Left renal cortex interstitium (tissue), 4 donors: Measurements from ENCODE around the gene FAM13C. TPM values are rescaled to one million over a fixed set of nuclear protein-coding genes. Genes with fewer than 3 reads are reported as not detected.
"Not testable (repeated sequence)": the region's sequence is repeated elsewhere in the genome, so short reads cannot be mapped to it uniquely, and the experiment has no call there.

Experiments used
- DNase-seq, 4 donors: peaks; one replicate each; pipeline ENCODE4 v3.0.0-alpha.2; 2013; ENCODE audit warnings: low read depth in 4 of 4, low spot score in 2 of 4, missing footprints in 1 of 4
- polyA plus RNA-seq, 4 donors: library from polyadenylated mRNA; unstranded; fragments of 120-200 nt; gene quantifications; one replicate each; pipeline ENCODE4 v1.2.1, GENCODE V29; 2013; ENCODE audit not compliant: insufficient read length in 4 of 4

FAM13C gene
- polyA plus RNA-seq: 1 to 10 TPM; 6.4 to 9.4 (median 8.0) TPM

DNA sequence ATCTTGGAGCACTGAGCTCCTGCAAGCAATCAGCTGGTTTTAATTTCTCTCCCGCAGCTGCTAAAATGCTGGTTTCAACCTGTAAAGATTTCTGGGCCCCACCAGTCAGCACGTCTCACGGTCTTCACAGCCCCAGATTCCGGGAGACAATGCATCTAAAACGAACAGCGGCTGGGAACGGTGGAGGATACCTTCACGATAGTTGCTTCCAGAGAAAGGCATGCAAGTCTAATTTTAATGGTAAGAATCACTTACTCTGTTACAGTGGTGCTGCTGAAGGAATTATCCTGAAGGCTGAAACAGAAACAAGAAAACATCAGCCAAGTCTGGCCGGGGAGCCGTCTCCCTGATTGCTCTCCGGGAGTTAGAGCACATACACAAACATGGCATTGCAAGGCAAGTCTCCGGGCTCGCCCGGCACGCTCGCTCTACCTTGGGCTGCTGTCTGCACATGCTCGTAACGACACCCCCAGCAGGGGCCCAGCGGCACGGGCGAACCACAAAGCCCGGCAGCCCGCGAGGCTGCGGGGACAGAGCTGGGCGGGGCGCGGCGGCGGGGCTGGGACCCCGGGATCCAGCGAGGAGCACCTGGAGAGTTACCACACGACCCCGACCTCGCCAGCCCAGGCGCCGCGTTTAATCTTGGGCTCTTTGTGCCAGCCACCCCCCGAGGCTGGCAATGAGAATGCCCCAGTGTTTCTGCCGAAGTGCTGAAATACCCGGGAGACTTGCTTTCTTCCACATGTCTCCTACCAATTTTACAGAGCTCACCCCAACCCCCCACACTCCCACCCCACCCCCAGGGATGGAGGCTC, at the start of gene FAM13C:
FAM13C (minus strand) TSS at position 406 of the 815 bp plus-strand sequence; CDS start at position 317, 89 bp downstream.
- peak in 3 of 4 donors; percentile 34 to 55 (median 48) for DNase-seq

DNA sequence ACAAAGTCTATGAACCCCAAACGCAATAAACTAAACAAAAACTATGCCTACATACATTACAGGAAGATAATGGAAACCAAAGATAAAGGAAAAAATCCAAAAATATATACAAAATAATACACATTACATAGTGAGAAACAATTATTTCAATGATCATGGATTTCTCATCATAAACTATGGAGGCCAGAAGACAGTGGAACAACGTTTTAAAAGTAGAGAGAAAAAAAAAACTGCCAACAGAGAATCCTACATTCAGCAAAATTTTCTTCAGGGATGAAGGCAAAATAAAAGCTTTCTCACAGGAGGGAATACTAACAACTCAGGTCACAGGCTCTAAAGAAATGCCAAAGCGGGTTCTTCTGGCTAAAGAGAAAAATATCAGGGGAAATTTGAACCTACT, 42.9 kb upstream of the FAM13C start:
- DNase-seq: no peak

DNA sequence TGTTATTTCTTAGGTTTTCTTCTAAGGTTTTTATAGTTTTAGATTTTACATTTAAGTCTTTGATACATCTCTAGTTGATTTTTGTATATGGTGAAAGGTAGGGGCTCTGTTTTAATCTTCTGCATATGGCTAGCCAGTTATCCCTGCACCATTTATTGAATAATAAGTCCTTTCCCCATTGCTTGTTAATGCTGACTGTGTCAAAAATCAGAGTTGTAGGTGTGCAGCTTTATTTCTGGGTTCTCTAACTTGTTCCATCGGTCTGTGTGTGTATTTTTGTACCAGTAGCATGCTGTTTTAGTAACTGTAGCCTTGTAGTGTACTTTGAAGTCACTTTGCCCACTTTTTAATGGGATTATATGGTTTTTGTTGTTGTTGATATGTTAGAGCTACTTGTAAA, 37.9 kb upstream of the FAM13C start:
- DNase-seq: no peak

DNA sequence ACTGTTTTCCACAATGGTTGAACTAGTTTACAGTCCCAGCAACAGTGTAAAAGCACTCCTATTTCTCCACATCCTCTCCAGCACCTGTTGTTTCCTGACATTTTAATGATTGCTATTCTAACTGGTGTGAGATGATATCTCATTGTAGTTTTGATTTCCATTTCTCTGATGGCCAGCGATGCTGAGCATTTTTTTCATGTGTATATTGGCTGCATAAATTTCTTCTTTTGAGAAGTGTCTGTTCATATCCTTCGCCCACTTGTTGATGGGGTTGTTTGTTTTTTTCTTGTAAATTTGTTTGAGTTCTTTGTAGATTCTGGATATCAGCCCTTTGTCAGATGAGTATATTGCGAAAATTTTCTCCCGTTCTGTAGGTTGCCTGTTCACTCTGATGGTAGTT, 37.0 kb upstream of the FAM13C start:
- DNase-seq: not testable (repeated sequence)

DNA sequence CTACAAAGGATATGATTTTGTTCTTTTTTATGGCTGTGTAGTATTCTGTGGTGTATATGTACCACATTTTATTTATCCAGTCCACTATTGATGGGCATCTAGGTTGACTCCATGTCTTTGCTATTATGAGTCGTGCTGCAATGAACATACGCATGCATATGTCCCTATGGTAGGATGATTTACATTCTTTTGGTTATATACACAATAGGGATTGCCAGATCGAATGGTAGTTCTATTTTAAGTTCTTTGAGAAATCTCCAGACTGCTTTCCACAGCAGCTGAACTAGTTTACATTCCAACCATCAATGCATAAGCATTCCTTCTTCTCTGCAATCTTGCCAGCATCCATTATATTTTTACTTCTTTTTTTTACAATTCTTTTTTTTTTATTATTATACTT, 35.6 kb upstream of the FAM13C start:
- no peak for DNase-seq

DNA sequence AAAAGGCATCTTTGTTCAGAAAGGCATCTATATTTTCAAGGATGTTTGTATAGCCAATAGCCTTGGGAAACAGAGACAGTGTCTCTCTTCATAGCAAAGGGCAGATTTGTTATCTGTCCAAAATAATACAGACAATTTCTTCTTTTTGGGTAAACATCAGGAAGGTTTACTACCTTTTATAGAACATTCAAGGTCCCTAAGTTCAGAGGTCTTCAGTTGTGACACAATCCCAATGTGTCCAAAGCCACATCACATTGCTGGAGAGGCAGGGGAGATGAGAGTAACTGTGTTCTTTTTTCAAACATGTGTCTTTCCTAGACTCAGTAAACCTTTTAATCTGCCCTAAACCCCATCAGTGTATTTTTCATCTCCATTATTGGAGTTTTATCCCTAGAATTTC, 33.6 kb upstream of the FAM13C start:
- no peak for DNase-seq

DNA sequence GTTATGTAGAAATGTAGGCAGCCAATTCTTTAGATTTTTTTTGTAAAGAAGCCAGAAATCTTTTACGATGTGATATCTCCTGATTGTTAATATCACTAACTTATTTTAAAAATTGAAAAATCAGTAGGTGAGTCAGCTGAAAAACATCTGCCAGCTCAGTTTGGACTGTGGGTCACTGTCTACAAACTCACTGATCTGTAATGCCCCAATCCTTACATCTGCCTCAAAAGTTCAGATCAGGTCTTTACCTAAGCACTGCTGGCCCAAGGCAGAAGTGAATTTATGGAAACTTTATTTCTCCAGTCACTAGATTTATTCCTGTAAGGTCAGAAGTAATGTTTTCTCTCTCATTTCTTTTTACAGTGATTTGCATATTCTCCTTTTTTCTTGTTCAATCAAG, 31.0 kb upstream of the FAM13C start:
- DNase-seq: no peak

DNA sequence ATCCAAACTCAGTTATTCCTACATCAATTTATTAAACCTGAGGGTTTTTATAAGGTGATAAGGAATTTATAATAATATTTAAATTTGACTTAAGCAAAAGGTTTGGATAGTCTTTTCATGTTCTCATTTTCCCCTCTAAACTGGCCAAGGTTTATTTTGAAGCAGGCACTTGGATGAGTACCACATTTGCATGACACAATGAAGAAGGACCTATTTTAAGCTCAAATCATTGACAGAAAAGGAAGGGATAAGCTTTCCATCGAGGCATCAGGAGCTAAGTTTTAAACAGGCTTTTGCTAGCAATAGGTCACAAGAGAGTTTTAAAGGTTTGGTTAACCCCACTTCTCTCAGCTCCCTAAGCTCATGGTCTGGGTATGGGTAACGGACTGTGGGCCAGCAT, 28.7 kb upstream of the FAM13C start:
- DNase-seq: no peak

DNA sequence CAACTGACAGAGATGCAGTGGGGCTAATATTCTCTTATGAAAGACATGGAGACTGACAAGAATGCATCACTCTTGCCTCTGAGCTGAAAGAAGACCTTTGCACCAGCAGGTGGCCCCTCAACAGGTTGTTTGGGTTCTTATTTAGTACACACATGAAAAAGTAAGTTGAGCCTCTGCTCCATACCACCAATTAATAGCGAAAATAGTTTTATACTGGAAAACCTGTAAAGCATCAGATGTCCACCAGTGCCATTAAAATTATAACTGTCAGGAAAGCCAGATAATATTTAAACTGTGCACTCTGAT, 26.3 kb upstream of the FAM13C start:
- DNase-seq: no peak

DNA sequence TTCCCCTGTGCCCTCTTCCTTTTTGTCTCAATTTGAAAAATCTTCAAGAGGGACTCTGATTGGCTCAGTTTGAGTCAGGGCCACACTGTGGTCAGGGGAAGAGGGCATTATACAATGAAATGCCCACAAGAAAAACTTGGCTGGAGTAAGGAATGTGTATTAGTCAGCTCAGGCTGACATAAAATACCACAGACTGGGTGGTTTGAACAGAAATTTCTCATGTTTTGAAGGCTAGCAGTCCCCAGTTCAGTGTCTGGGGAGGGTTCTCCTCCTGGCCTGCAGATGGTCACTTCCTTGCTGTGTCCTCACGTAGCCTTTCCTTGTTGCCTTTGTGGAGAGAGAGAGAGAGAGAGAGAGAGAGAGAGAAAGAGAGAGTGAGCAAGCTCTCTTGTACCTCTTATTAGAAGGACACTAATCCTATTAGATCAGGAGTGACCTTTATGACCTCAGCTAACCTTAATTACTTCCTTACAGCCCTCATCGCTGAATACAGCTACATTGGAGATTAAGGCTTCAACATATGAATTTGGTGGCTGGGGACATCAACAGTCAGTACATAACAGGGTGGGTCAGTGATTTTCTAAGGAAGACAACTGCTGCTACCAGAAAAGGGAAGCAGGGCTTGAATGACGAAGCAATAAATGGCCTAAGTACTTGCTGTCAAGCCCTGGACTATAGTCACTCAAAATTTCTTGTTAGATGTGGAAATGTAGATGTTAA, 25.8 kb upstream of the FAM13C start:
- DNase-seq: no peak

DNA sequence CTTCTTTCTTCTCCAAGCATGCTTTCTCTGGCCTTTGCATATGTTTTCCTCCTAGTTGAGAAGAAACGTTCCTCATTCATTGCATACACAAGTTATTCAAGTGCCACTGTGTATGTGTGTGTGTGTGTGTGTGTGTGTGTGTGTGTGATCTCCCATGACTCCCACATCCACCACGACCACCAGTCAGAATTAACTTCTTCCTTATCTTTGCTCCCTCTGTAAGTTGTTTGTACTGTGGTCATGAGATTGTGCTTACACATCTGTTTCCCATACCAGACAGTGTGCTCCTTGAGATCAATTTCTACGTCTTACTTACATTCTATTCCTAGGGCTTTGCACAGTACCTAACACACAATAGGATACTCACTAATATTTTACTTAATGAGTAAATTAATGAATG, 22.4 kb upstream of the FAM13C start:
- no peak for DNase-seq

DNA sequence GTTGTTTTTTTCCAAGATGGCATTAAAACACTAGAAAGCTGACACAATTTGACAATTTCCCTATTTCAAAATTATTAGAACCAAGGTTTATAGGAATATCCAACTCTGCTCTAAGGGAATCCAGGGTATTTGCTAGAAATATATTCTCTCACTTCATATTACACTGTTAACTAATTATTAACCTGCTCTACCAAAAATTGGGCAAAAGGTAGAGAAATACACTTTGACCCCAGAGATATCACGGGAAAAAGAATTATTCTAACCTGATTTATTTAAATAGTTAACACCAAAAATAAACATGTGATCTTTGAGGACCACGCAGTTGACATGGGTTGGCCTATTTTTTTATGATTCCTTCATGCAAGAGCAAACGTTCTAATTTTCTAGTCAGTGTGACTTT, 21.6 kb upstream of the FAM13C start:
- DNase-seq: no peak

DNA sequence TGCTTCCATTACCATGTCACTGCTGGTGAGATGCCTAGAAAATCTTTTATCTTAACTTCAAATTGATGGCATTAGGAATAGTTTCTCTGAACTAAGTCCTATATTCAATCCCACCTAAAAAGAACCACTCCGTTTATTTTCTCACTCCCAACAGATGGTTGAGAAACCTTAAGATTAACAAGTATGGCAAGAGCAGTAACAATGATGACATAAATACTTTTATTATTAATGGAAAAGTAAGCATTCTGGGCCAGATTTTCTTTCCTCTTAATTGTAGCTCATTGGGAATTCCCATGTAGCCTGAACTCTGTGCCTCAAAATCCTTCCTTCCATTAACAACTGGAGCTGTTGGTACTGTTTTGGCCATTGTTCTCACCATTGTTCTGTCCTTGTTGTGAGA, 21.1 kb upstream of the FAM13C start:
- DNase-seq: no peak

DNA sequence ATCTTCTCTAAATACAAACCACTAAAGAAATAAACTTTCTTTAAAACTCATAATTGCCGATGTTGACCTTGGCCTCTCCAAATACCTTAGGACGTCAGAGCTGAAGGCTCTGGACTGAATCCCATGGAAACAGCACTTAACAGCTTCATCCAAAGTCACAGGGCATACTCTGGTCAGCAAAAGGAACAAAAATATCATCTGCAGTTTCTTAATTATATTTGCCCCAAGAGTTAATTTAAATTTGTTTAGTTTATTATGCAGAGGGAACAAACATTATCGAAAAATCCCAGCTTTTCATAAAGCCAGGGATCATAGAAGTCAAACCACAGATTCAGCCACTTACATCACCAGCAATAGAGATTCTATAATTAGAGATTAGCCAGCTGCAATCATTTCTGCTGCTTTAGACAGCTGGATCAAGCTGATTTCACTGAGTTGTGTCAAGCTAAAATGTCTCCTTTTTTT, 20.5 kb upstream of the FAM13C start:
- no peak for DNase-seq

DNA sequence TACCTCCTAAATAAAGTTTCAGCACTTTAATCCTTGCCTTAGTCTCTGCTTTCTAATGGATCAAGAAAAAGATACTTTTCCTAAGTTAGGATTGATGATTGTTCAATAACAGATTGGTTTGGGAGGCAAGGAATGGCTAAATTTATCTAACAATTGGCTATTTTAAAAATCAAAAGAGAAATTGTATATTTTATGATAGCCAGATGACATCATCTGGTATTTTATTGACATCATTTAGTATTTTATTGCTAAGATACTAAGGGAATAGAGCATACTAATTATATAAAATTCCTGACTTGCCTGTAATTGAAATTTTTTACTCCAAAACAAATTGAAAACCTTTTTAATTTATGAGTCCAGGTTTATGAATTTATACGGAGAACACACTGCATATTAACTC, 19.3 kb upstream of the FAM13C start:
- no peak for DNase-seq

DNA sequence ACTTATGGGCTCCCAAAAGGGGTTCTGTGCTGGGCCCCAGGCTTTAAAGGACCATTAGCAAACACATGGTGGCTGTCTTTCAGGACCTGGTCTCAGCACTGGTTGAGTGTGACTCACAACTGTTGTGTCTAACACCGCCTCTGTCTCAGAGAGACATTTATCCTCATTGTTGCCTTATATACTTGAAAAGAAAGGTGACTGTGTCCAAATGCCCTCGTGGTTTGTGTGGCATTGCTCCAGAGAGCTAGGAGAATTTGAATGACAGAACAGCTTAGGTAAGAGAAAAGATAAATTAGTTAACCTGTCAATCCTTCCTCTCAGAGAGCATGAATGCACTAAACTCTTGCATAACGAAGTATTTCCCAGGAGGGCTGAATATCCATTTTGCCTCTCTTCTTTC, 14.5 kb upstream of the FAM13C start:
- DNase-seq: no peak

DNA sequence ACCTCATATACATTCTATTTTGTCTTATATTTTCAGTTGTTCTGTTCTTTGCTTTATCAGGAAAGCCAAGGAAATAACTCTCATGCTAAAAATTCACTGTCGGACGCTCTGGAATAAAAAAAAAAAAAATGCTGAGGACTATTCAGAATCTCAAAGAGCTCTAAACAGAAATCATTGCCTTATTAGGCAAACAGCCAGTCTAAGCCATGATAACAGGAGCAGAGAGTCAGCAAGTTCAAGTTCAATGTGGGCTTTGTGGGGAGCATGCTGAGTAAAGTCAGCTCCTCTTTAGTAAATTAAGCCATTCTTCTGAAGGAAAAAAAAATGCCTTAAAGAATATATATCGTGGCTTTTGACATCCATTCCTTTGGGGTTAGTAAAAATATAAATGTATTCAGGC, 13.6 kb upstream of the FAM13C start:
- no peak for DNase-seq

DNA sequence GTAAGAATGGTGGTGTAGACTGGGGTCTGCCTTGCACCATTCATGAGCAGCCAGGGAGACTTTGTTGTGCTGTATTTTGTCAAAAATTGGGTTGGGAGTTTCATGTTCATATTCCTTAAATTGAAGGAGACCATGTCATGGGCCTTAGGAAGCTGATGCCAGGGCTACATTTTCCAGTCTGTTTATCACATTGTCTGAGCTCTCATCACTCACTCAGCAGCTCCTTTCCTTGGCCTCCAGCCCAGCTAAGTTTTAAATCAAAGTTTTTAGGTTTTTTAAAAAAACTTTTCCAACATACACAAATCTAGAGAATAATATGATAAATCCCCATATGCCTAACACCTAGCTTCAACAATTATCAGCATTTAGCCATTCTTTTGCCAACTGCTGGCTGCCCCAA, 12.6 kb upstream of the FAM13C start:
- no peak for DNase-seq

DNA sequence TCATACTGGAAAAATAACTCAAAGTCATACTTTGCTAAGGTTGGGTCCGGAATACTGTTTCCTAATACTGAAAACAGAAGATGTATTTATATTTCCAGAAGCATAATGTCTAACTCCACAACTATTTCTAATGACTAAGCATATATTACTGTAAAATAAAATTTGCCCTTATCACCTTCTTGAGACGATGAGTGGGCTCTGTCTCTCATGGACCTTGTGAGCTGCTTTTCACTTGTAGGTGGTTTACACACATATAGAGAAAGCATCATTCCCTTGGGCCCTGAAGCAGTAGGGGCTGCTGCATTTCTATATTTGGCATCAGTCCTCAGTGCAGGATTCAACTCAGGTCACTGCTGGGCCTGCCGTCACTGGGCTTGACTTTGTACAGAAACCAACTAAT, 10.7 kb upstream of the FAM13C start:
- DNase-seq: no peak

DNA sequence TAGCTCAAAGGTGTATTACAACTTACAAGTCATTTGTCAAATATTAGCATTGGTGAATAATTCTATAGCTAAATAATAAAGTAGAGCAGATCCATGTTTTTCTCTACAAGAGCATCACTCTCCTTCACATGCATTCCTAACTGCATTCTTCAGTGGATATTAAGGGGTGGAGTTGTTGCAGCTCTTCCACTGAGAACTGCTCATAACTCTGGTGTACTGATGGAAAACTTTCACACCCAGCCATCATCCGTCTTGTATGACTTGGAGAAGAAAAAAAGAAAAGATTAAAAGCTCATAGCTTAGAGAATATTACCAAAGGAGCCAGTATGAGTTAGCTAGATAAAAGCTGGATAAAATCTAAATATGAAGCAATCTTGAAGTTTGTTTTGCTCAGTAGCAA, 10.2 kb upstream of the FAM13C start:
- no peak for DNase-seq

DNA sequence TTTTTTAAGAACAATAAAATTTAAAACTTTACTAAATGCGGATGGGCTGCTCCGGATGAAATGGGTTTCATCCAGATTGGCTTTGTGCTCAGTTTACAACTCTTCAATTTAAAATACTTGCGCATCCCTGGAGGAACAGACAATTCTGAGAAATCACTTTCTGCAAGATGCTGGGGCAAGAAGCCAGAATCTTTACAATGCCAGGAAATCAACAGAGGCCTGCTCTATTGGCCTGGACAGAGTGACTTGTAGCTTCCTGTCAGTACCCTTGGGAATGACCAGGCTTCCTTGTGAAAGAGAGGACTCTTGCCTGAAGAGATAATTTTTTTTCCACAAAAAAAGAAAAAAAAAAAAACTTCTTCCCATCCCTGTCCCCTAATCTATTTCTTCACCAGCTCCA, 3.9 kb upstream of the FAM13C start:
- DNase-seq: no peak

DNA sequence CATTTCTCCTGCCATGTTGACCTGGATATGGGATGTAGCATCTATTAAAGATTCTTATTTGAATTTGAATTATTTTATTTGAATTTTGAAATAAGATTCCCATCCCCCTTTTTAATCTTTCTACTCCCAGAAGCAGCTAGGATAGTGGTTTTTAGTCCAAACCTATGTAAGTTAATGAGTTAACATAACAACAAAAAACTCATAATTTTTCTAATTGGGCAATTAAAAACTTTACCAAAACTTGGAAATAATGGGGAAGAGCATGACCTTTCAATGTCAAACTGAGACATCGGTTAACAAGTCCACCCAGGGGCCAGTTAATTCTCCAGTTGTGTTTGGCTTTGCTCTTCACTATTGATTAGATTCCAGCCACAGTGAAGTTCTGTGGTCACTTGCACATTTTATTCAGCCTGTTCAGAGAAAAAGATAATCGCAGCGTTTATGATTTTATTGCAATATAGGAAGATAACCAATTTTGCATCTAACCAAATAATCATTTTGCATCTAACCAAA, 1.2 kb upstream of the FAM13C start:
- no peak for DNase-seq
